SU-DHL-6 (cell line): ENCODE measurements around the gene SLC5A2.
"Not testable (repeated sequence)": the region's sequence is repeated elsewhere in the genome, so short reads cannot be mapped to it uniquely, and the experiment has no call there.

Experiments
- H2AFZ ChIP-seq: fragments of 200-600 bp; sonication (generic); 2 replicates; pipeline ENCODE4 v1.6.1; 2014; ENCODE audit warnings: low read depth, mild to moderate bottlenecking, moderate library complexity, mixed read lengths, antibody characterized with exemption, low read length; ENCODE audit not compliant: severe bottlenecking
- H3F3A ChIP-seq: fragments of 200-600 bp; shearing (Covaris generic); 2 replicates; pipeline ENCODE4 v1.6.0; 2016; ENCODE audit warnings: antibody characterized with exemption, mild to moderate bottlenecking; ENCODE audit not compliant: insufficient read depth
- H3K27ac ChIP-seq: fragments of 200-600 bp; sonication (generic); 2 replicates; pipeline ENCODE4 v1.5.1; 2016; ENCODE audit warnings: low read depth, mild to moderate bottlenecking, low read length, moderate library complexity, mixed read lengths
- H3K27me3 ChIP-seq: fragments of 200-600 bp; sonication (generic), shearing (Covaris generic); 2 replicates; pipeline ENCODE4 v1.6.0; 2014; ENCODE audit warnings: mild to moderate bottlenecking, low read length
- H3K36me3 ChIP-seq: fragments of 200-600 bp; sonication (generic); 2 replicates; pipeline ENCODE4 v1.6.1; 2014; ENCODE audit warnings: mild to moderate bottlenecking, low read length, mixed read lengths
- H3K4me2 ChIP-seq: fragments of 300-600, 200-600 bp; shearing (Covaris generic), sonication (generic); 2 replicates; pipeline ENCODE4 v1.6.0; 2014; ENCODE audit warnings: low read length, low read depth, mild to moderate bottlenecking; ENCODE audit not compliant: poor library complexity, severe bottlenecking
- H3K4me3 ChIP-seq: fragments of 200-600 bp; sonication (generic); 2 replicates; pipeline ENCODE4 v1.5.1; 2014; ENCODE audit warnings: antibody characterized with exemption, low read length, mild to moderate bottlenecking, mixed read lengths; ENCODE audit not compliant: insufficient read depth, poor library complexity, severe bottlenecking
- H3K79me2 ChIP-seq: fragments of 200-600 bp; sonication (generic); 2 replicates; pipeline ENCODE4 v1.6.1; 2014; ENCODE audit warnings: mild to moderate bottlenecking, low read length, moderate library complexity; ENCODE audit not compliant: insufficient read depth
- H3K9ac ChIP-seq: fragments of 200-600 bp; sonication (generic); 2 replicates; pipeline ENCODE4 v1.7.0; 2014; ENCODE audit warnings: mild to moderate bottlenecking, low read length
- H3K9me2 ChIP-seq: fragments of 200-600 bp; sonication (generic); replicated peaks from 2 replicates; pipeline ENCODE4 v1.6.1; 2014; ENCODE audit warnings: low read length; ENCODE audit not compliant: insufficient read depth
- H3K9me3 ChIP-seq: fragments of 200-600 bp; sonication (generic); 2 replicates; pipeline ENCODE4 v1.6.1; 2014; ENCODE audit warnings: low read length, mixed read lengths; ENCODE audit not compliant: insufficient read depth
- H4K20me1 ChIP-seq: fragments of 200-600 bp; sonication (generic); 2 replicates; pipeline ENCODE4 v1.6.1; 2014; ENCODE audit warnings: low read depth, mild to moderate bottlenecking, antibody characterized with exemption, low read length, moderate library complexity, mixed read lengths
- EZH2phosphoT487 ChIP-seq: fragments of 200-600 bp; sonication (generic), shearing (Covaris generic); conservative IDR thresholded peaks from 2 replicates; pipeline ENCODE4 v1.6.1; 2018; ENCODE audit warnings: mild to moderate bottlenecking, antibody characterized with exemption, low read length, moderate library complexity, mixed read lengths
- TF ChIP-seq, protein P1 (sequence below): fragments of 200-600 bp; sonication (generic); IDR thresholded peaks from one replicate; pipeline ENCODE4 v1.5.1; 2017; ENCODE audit warnings: antibody characterized with exemption, mild to moderate bottlenecking, low read length, moderate library complexity; ENCODE audit not compliant: insufficient read depth, poor library complexity, severe bottlenecking

The SLC5A2 gene

GRCh38 chr16:31536804-31537361 is 54.0 kb downstream of the SLC5A2 start:
- Histone ChIP-seq H3K9ac (no peak overlapping the region), H3K27ac (no peak overlapping the region), H3K36me3 (no peaks in the 10 kb centered on the region), H4K20me1 (no peaks in the 10 kb centered on the region), H3K4me3 (no peak overlapping the region), H3K79me2 (no peaks in the 10 kb centered on the region), H2AFZ (no peak overlapping the region), H3K27me3 (no peaks in the 10 kb centered on the region), H3F3A (no peaks in the 10 kb centered on the region), H3K9me3 (no peaks in the 10 kb centered on the region), H3K9me2 (no peaks in the 10 kb centered on the region), H3K4me2 (no peak overlapping the region)
- no peak for TF ChIP-seq EZH2phosphoT487

DNA sequence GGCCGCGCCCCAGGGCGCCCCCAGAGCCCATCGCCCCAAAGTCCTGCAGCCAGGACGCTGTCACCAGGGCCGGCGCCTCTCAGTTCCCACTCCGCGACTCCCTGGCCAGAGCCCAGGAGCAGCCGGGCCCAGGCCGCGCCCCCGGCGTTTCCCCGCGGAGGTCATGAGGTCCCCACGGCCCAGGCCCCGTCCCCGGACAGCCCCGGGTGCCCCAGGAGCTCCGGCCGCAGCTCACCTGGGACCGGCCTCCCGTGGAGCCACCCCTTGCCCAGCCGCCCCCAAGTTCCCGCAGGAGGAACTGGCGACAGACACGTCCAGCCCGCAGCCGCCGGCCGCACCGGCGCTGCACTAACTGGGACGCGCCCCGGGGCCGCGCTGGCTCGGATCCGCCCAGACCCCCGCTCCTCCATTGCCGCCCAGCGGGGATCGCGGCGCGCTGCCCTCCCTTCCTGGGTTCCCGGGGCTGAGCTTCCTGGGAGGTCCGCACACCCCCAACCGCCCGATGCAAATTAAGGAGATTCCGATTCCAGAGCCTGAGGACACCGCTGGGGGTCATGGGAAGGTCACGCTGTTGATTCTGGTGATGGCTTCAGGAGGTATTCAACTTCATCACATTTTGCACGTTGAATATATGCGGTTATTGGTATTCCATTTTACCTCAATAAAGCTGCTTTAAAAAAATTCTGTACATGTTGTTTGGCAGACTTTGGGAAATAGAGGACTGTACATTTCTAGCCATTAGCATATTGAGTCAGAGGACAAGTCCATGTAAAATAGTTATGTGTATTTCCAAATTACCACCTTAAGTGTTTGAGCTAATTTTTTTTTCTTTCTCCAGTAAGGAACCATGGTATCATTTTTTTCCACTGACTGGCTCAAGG is 54.7 kb downstream of the SLC5A2 start:
- H3K4me3 ChIP-seq = no peak overlapping the region
- H3K27ac ChIP-seq = no peak overlapping the region
- H3F3A ChIP-seq = no peaks in the 10 kb centered on the region
- H3K36me3 ChIP-seq = no peaks in the 10 kb centered on the region
- H3K9me2 ChIP-seq = no peaks in the 10 kb centered on the region
- no peaks in the 10 kb centered on the region for H3K9me3 ChIP-seq
- no peak overlapping the region for H3K9ac ChIP-seq
- H3K4me2 ChIP-seq = no peak overlapping the region
- no peaks in the 10 kb centered on the region for H3K79me2 ChIP-seq
- no peaks in the 10 kb centered on the region for H4K20me1 ChIP-seq
- TF ChIP-seq, protein P1, sequence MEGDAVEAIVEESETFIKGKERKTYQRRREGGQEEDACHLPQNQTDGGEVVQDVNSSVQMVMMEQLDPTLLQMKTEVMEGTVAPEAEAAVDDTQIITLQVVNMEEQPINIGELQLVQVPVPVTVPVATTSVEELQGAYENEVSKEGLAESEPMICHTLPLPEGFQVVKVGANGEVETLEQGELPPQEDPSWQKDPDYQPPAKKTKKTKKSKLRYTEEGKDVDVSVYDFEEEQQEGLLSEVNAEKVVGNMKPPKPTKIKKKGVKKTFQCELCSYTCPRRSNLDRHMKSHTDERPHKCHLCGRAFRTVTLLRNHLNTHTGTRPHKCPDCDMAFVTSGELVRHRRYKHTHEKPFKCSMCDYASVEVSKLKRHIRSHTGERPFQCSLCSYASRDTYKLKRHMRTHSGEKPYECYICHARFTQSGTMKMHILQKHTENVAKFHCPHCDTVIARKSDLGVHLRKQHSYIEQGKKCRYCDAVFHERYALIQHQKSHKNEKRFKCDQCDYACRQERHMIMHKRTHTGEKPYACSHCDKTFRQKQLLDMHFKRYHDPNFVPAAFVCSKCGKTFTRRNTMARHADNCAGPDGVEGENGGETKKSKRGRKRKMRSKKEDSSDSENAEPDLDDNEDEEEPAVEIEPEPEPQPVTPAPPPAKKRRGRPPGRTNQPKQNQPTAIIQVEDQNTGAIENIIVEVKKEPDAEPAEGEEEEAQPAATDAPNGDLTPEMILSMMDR = no peak
- no peak for TF ChIP-seq EZH2phosphoT487
- no peaks in the 10 kb centered on the region for H3K27me3 ChIP-seq
- H2AFZ ChIP-seq = no peak overlapping the region

DNA sequence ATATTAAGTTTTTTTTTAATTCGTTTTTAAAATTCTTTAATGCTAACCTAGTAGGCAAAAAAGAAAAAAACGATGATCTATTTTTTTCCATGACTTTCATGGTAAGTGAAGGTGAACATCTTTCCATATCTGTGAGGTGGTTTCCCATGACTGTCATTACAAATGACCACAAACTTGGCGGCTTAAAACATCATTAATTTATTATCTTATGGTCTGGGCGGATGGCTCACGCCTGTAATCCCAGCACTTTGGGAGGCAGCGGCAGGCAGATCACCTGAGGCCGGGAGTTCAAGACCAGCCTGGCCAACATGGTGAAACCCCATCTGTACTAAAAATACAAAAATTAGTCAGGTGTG is 55.3 kb downstream of the SLC5A2 start:
- not testable (repeated sequence) for H3K4me3 ChIP-seq, H3K27me3 ChIP-seq, H3K36me3 ChIP-seq, H3K27ac ChIP-seq, H3K9me2 ChIP-seq, H3K9me3 ChIP-seq, H4K20me1 ChIP-seq, H2AFZ ChIP-seq, H3F3A ChIP-seq, H3K9ac ChIP-seq, H3K4me2 ChIP-seq, H3K79me2 ChIP-seq

- not testable (repeated sequence) for H3K9me2 ChIP-seq, H3K9me3 ChIP-seq, H3K4me3 ChIP-seq, H3K27ac ChIP-seq, H3K79me2 ChIP-seq, H3F3A ChIP-seq, H4K20me1 ChIP-seq, H3K9ac ChIP-seq, H3K4me2 ChIP-seq, H3K36me3 ChIP-seq, H2AFZ ChIP-seq, H3K27me3 ChIP-seq
Observed at GRCh38 chr16:31539762-31540161, 56.8 kb downstream of the SLC5A2 start.
